SU-DHL-6 (cell line): ENCODE data around the gene TAS2R1.

Source experiments
- H2AFZ ChIP-seq: fragments of 200-600 bp; sonication (generic); 2 replicates; pipeline ENCODE4 v1.6.1; 2014; ENCODE audit warnings: low read depth, mild to moderate bottlenecking, moderate library complexity, mixed read lengths, antibody characterized with exemption, low read length; ENCODE audit not compliant: severe bottlenecking
- H3F3A ChIP-seq: fragments of 200-600 bp; shearing (Covaris generic); 2 replicates; pipeline ENCODE4 v1.6.0; 2016; ENCODE audit warnings: antibody characterized with exemption, mild to moderate bottlenecking; ENCODE audit not compliant: insufficient read depth
- H3K27ac ChIP-seq: fragments of 200-600 bp; sonication (generic); 2 replicates; pipeline ENCODE4 v1.5.1; 2016; ENCODE audit warnings: low read depth, mild to moderate bottlenecking, low read length, moderate library complexity, mixed read lengths
- H3K27me3 ChIP-seq: fragments of 200-600 bp; sonication (generic), shearing (Covaris generic); 2 replicates; pipeline ENCODE4 v1.6.0; 2014; ENCODE audit warnings: mild to moderate bottlenecking, low read length
- H3K36me3 ChIP-seq: fragments of 200-600 bp; sonication (generic); 2 replicates; pipeline ENCODE4 v1.6.1; 2014; ENCODE audit warnings: mild to moderate bottlenecking, low read length, mixed read lengths
- H3K4me2 ChIP-seq: fragments of 300-600, 200-600 bp; shearing (Covaris generic), sonication (generic); 2 replicates; pipeline ENCODE4 v1.6.0; 2014; ENCODE audit warnings: low read length, low read depth, mild to moderate bottlenecking; ENCODE audit not compliant: poor library complexity, severe bottlenecking
- H3K4me3 ChIP-seq: fragments of 200-600 bp; sonication (generic); 2 replicates; pipeline ENCODE4 v1.5.1; 2014; ENCODE audit warnings: antibody characterized with exemption, low read length, mild to moderate bottlenecking, mixed read lengths; ENCODE audit not compliant: insufficient read depth, poor library complexity, severe bottlenecking
- H3K79me2 ChIP-seq: fragments of 200-600 bp; sonication (generic); 2 replicates; pipeline ENCODE4 v1.6.1; 2014; ENCODE audit warnings: mild to moderate bottlenecking, low read length, moderate library complexity; ENCODE audit not compliant: insufficient read depth
- H3K9ac ChIP-seq: fragments of 200-600 bp; sonication (generic); 2 replicates; pipeline ENCODE4 v1.7.0; 2014; ENCODE audit warnings: mild to moderate bottlenecking, low read length
- H3K9me2 ChIP-seq: fragments of 200-600 bp; sonication (generic); replicated peaks from 2 replicates; pipeline ENCODE4 v1.6.1; 2014; ENCODE audit warnings: low read length; ENCODE audit not compliant: insufficient read depth
- H3K9me3 ChIP-seq: fragments of 200-600 bp; sonication (generic); 2 replicates; pipeline ENCODE4 v1.6.1; 2014; ENCODE audit warnings: low read length, mixed read lengths; ENCODE audit not compliant: insufficient read depth
- H4K20me1 ChIP-seq: fragments of 200-600 bp; sonication (generic); 2 replicates; pipeline ENCODE4 v1.6.1; 2014; ENCODE audit warnings: low read depth, mild to moderate bottlenecking, antibody characterized with exemption, low read length, moderate library complexity, mixed read lengths
- EZH2phosphoT487 ChIP-seq: fragments of 200-600 bp; sonication (generic), shearing (Covaris generic); conservative IDR thresholded peaks from 2 replicates; pipeline ENCODE4 v1.6.1; 2018; ENCODE audit warnings: mild to moderate bottlenecking, antibody characterized with exemption, low read length, moderate library complexity, mixed read lengths
- TF ChIP-seq, protein P1 (sequence below): fragments of 200-600 bp; sonication (generic); IDR thresholded peaks from one replicate; pipeline ENCODE4 v1.5.1; 2017; ENCODE audit warnings: antibody characterized with exemption, mild to moderate bottlenecking, low read length, moderate library complexity; ENCODE audit not compliant: insufficient read depth, poor library complexity, severe bottlenecking

The TAS2R1 gene

DNA sequence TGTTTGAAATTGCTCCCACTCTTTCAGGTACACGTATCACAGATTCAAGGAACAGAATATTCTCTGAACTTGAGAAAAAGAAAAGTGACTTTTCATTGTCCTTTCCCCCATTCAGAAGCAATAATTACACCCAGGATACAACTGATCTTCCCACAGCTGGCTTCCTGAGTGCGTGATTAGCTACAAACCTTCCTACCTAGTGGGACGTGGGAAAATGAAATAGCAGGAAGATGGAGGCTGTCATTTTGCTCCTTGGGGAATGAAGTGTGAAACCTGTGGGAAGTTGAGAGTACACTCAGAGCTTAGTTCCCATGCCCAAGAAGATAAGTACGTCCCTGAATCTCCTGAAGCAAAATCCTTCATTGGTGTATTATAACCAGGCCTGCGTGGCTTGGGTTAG, 2.6 kb downstream of the TAS2R1 start:
- Histone ChIP-seq H3K27ac (no peak overlapping the region), H3F3A (no peaks in the 10 kb centered on the region), H4K20me1 (no peaks in the 10 kb centered on the region), H3K79me2 (no peaks in the 10 kb centered on the region), H3K27me3 (no peaks in the 10 kb centered on the region), H3K9me3 (no peaks in the 10 kb centered on the region), H3K4me2 (no peak overlapping the region), H3K4me3 (no peak overlapping the region), H3K9me2 (no peaks in the 10 kb centered on the region), H2AFZ (no peak overlapping the region), H3K9ac (no peak overlapping the region), H3K36me3 (no peaks in the 10 kb centered on the region)
- no peak for TF ChIP-seq EZH2phosphoT487
- TF ChIP-seq, protein P1, sequence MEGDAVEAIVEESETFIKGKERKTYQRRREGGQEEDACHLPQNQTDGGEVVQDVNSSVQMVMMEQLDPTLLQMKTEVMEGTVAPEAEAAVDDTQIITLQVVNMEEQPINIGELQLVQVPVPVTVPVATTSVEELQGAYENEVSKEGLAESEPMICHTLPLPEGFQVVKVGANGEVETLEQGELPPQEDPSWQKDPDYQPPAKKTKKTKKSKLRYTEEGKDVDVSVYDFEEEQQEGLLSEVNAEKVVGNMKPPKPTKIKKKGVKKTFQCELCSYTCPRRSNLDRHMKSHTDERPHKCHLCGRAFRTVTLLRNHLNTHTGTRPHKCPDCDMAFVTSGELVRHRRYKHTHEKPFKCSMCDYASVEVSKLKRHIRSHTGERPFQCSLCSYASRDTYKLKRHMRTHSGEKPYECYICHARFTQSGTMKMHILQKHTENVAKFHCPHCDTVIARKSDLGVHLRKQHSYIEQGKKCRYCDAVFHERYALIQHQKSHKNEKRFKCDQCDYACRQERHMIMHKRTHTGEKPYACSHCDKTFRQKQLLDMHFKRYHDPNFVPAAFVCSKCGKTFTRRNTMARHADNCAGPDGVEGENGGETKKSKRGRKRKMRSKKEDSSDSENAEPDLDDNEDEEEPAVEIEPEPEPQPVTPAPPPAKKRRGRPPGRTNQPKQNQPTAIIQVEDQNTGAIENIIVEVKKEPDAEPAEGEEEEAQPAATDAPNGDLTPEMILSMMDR, result no peak

DNA sequence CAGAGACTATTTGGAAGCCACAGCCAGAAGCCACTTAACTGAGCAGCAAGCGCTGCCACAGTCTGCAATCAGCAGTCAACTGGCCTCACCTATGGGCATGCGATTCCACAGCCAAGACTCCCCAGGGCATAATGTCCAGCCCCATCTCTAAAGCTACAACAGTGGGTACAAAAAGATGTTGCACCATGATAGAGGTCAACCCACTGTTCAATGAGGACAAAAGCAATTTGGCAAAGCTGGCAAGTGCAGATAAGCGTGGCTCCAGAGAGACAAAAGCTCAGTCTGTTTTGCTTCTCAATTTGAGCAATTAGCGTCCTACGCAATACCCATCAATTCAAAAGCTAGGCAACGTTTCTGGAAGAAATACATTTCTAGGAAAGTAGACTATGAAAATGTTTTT, 3.2 kb downstream of the TAS2R1 start:
- Histone ChIP-seq H3K4me2 (no peak overlapping the region), H3F3A (no peaks in the 10 kb centered on the region), H3K27ac (no peak overlapping the region), H3K36me3 (no peaks in the 10 kb centered on the region), H3K9me3 (no peaks in the 10 kb centered on the region), H3K4me3 (no peak overlapping the region), H3K79me2 (no peaks in the 10 kb centered on the region), H2AFZ (no peak overlapping the region), H3K9me2 (no peaks in the 10 kb centered on the region), H3K27me3 (no peaks in the 10 kb centered on the region), H4K20me1 (no peaks in the 10 kb centered on the region), H3K9ac (no peak overlapping the region)
- TF ChIP-seq, protein P1, result no peak
- no peak for TF ChIP-seq EZH2phosphoT487

DNA sequence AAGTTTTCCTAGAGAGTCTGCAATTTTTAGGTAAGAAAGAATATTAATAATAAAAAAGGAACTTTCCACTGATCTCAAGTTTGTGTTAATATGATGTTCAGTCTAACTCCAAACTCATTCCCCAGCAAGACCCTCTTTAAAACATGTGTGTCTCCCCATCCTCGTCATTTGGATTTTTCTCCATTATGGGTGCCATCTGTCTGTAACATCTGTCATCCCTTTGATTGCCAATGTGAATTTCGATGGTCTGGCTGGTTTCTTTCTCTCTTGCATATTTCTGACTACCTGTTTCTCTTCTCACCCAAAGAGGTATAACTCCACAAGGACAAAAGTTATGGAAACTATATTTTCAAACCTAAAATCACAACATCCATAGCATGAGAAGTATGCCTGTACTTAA, 4.4 kb downstream of the TAS2R1 start:
- Histone ChIP-seq H3K9me2 (no peaks in the 10 kb centered on the region), H3K79me2 (no peaks in the 10 kb centered on the region), H3K36me3 (no peaks in the 10 kb centered on the region), H3K27me3 (no peaks in the 10 kb centered on the region), H4K20me1 (no peaks in the 10 kb centered on the region), H2AFZ (no peak overlapping the region), H3K4me3 (no peak overlapping the region), H3K9ac (no peak overlapping the region), H3K27ac (no peak overlapping the region), H3F3A (no peaks in the 10 kb centered on the region), H3K9me3 (no peaks in the 10 kb centered on the region), H3K4me2 (no peak overlapping the region)
- TF ChIP-seq, protein P1, result no peak
- TF ChIP-seq EZH2phosphoT487, result no peak
